IMR-90 (cell line): ENCODE measurements around the gene KDR. TPM values are rescaled to one million over a fixed set of nuclear protein-coding genes. Genes with fewer than 3 reads are reported as not detected.
A peak's percentile ranks its signal among the peaks of the same experiment; 100 is the strongest.

Experiments
- ATAC-seq: fragments of 200-7000 bp; cut with Tn5 transposase; 2 replicates; pipeline ENCODE4 v1.9.1; 2020; ENCODE audit warnings: low read depth, mild to moderate bottlenecking, moderate library complexity
- Bru-seq: library from RNA; stranded (reverse); fragments of 400-500 nt; gene quantifications from one replicate; lab custom pipeline; 2021; lab: Mats Ljungman, UMichigan
- BruChase-seq, 2 experiments: library from RNA; stranded (reverse); fragments of 400-500 nt; gene quantifications; one replicate each; lab custom pipeline; 2021; lab: Mats Ljungman, UMichigan
- BruUV-seq: library from RNA; stranded (reverse); fragments of 400-500 nt; replicated peaks from 2 replicates; lab custom pipeline; 2021; lab: Mats Ljungman, UMichigan
- CTCF ChIA-PET: fragments of 300-600 bp; formaldehyde crosslinking; extraction: SDS; loops from one replicate; lab custom pipeline; 2021; ENCODE audit warnings: antibody characterized with exemption; lab: Yijun Ruan, JAX
- POLR2A ChIA-PET: fragments of 300-600 bp; sonication (Branson Sonifier 250); formaldehyde crosslinking; loops from one replicate; lab custom pipeline; 2022; ENCODE audit warnings: antibody characterized with exemption; ENCODE audit not compliant: unreplicated experiment; lab: Charles Lee
- DNase-seq: peaks from one replicate; pipeline ENCODE4 v3.0.0; 2013
- H2AFZ ChIP-seq: replicated peaks from 2 replicates; pipeline ENCODE3; 2013; ENCODE audit warnings: low read length, mild to moderate bottlenecking; ENCODE audit not compliant: poor library complexity
- H2AK5ac ChIP-seq: 2 replicates; pipeline ENCODE4 v1.6.1; 2013; ENCODE audit warnings: low read depth, low read length, inconsistent platforms
- H2AK9ac ChIP-seq: replicated peaks from 2 replicates; pipeline ENCODE3; 2013; ENCODE audit warnings: mild to moderate bottlenecking, low read depth, low read length, moderate library complexity; ENCODE audit not compliant: poor library complexity
- H2BK120ac ChIP-seq: 2 replicates; pipeline ENCODE4 v1.6.1; 2013; ENCODE audit warnings: low read depth, low read length, inconsistent platforms
- H2BK15ac ChIP-seq: 3 replicates; pipeline ENCODE4 v1.6.1; 2013; ENCODE audit warnings: low read depth, low read length, inconsistent platforms
- H2BK20ac ChIP-seq: 2 replicates; pipeline ENCODE4 v1.6.1; 2013; ENCODE audit warnings: low read depth, mild to moderate bottlenecking, inconsistent platforms, low read length, moderate library complexity
- H2BK5ac ChIP-seq: 2 replicates; pipeline ENCODE4 v1.6.1; 2013; ENCODE audit warnings: mild to moderate bottlenecking, low read depth, low read length, inconsistent platforms; ENCODE audit not compliant: poor library complexity, severe bottlenecking
- H3K14ac ChIP-seq: replicated peaks from 2 replicates; pipeline ENCODE4 v1.6.1; 2013; ENCODE audit warnings: low read depth, low read length, inconsistent platforms
- H3K18ac ChIP-seq: 2 replicates; pipeline ENCODE4 v1.6.1; 2013; ENCODE audit warnings: low read depth, low read length, control low read depth
- H3K23ac ChIP-seq: 2 replicates; pipeline ENCODE4 v1.6.1; 2013; ENCODE audit warnings: low read depth, low read length, inconsistent platforms
- H3K27ac ChIP-seq: 2 replicates; pipeline ENCODE4 v1.5.1; 2013; ENCODE audit warnings: mild to moderate bottlenecking, control low read depth, low read length; ENCODE audit not compliant: insufficient read depth
- H3K27me3 ChIP-seq: 2 replicates; pipeline ENCODE4 v1.6.1; 2013; ENCODE audit warnings: low read length; ENCODE audit not compliant: control insufficient read depth, insufficient read depth
- H3K36me3 ChIP-seq: 2 replicates; pipeline ENCODE4 v1.6.1; 2013; ENCODE audit warnings: low read length, mixed read lengths; ENCODE audit not compliant: control insufficient read depth, insufficient read depth
- H3K4ac ChIP-seq: 2 replicates; pipeline ENCODE4 v1.6.1; 2013; ENCODE audit warnings: low read depth, low read length, inconsistent platforms
- H3K4me1 ChIP-seq: 2 replicates; pipeline ENCODE4 v1.6.1; 2013; ENCODE audit warnings: low read length, mixed read lengths; ENCODE audit not compliant: control insufficient read depth, insufficient read depth
- H3K4me2 ChIP-seq: 2 replicates; pipeline ENCODE4 v1.6.1; 2013; ENCODE audit warnings: low read depth, mild to moderate bottlenecking, control low read depth, low read length, moderate library complexity
- H3K4me3 ChIP-seq: 2 replicates; pipeline ENCODE4 v1.5.1; 2013; ENCODE audit warnings: low read depth, mild to moderate bottlenecking, control low read depth, low read length, moderate library complexity; ENCODE audit not compliant: insufficient read depth
- H3K56ac ChIP-seq: 2 replicates; pipeline ENCODE4 v1.6.1; 2013; ENCODE audit warnings: low read length, inconsistent platforms; ENCODE audit not compliant: insufficient read depth; ENCODE audit errors: extremely low read depth
- H3K79me1 ChIP-seq, 2 experiments: 2 replicates each; pipeline ENCODE4 v1.6.1; 2013; ENCODE audit warnings: low read length in 2 of 2, inconsistent platforms in 1 of 2, low read depth in 1 of 2
- H3K9ac ChIP-seq: 2 replicates; pipeline ENCODE4 v1.6.1; 2013; ENCODE audit warnings: low read depth, low read length, control low read depth
- H3K9me1 ChIP-seq: 2 replicates; pipeline ENCODE4 v1.6.1; 2013; ENCODE audit warnings: low read length, inconsistent platforms; ENCODE audit not compliant: insufficient read depth
- H3K9me3 ChIP-seq: 2 replicates; pipeline ENCODE4 v1.6.1; 2013; ENCODE audit warnings: low read length; ENCODE audit not compliant: control insufficient read depth, insufficient read depth
- H4K20me1 ChIP-seq: 2 replicates; pipeline ENCODE4 v1.6.1; 2013; ENCODE audit warnings: low read length, inconsistent platforms; ENCODE audit not compliant: insufficient read depth
- H4K5ac ChIP-seq: 2 replicates; pipeline ENCODE4 v1.6.1; 2013; ENCODE audit warnings: mild to moderate bottlenecking, low read depth, low read length, control low read depth
- H4K8ac ChIP-seq, 2 experiments: 2 replicates each; pipeline ENCODE4 v1.6.1; 2013; ENCODE audit warnings: low read depth in 2 of 2, low read length in 2 of 2, control low read depth in 1 of 2, inconsistent platforms in 1 of 2
- H4K91ac ChIP-seq: 2 replicates; pipeline ENCODE4 v1.6.1; 2013; ENCODE audit warnings: low read depth, low read length, inconsistent platforms; ENCODE audit not compliant: insufficient read depth
- BHLHE40 ChIP-seq: fragments of 150-350 bp; IDR thresholded peaks from 2 replicates; pipeline ENCODE4 v1.6.1; 2016; ENCODE audit warnings: mild to moderate bottlenecking, low read depth, low read length
- FOS ChIP-seq: fragments of 150-350 bp; IDR thresholded peaks from 2 replicates; pipeline ENCODE4 v1.6.1; 2016; ENCODE audit warnings: low read depth, low read length
- MAFK ChIP-seq: IDR thresholded peaks from 2 replicates; pipeline ENCODE4 v1.6.1; 2012; ENCODE audit warnings: low read depth, low read length, improper control_type of control experiment
- MAZ ChIP-seq: IDR thresholded peaks from 2 replicates; pipeline ENCODE4 v1.6.1; 2012; ENCODE audit warnings: low read depth, mild to moderate bottlenecking, low read length, improper control_type of control experiment, moderate library complexity, borderline replicate concordance
- NFE2L2 ChIP-seq: fragments of 150-350 bp; IDR thresholded peaks from 2 replicates; pipeline ENCODE4 v1.6.1; 2016; ENCODE audit warnings: low read depth, mild to moderate bottlenecking, low read length
- POLR2A ChIP-seq: IDR thresholded peaks from 2 replicates; pipeline ENCODE4 v1.6.1; 2012; ENCODE audit warnings: mild to moderate bottlenecking, low read depth, low read length
- USF2 ChIP-seq: fragments of 150-350 bp; IDR thresholded peaks from 2 replicates; pipeline ENCODE4 v1.6.1; 2017; ENCODE audit warnings: mild to moderate bottlenecking, antibody characterized with exemption, low read length, low read depth
- WGBS, 2 experiments: methylation state at CpG; one replicate each; pipeline versions ENCODE4 v1.1.5 to v1.1.7; 2013; ENCODE audit warnings: missing lambda C conversion rate in 2 of 2; ENCODE audit not compliant: insufficient read length in 1 of 2; ENCODE audit errors: extremely low coverage in 2 of 2; 5-methylcytosine and 5-hydroxymethylcytosine counted together
- dilution Hi-C: fragments of 300-500 bp; cut with HindIII; formaldehyde crosslinking; loops from one replicate; pipeline ENCODE4 v1.14.3; 2018; ENCODE audit warnings: low sequenced_read_pairs; ENCODE audit not compliant: unreplicated experiment
- in situ Hi-C: fragments of 300-500 bp; cut with MboI; formaldehyde crosslinking; loops from 3 replicates; pipeline ENCODE4 v1.14.3; 2019; ENCODE audit warnings: low sequenced_read_pairs, inconsistent platforms, mixed read lengths
- intact Hi-C: fragments of 100-400 bp; cut with micrococcal nuclease; formaldehyde crosslinking; loops from 2 replicates; pipeline ENCODE4 v1.10.0; 2022
- long read RNA-seq: library from polyadenylated mRNA; unstranded; transcript quantifications from one replicate; pipeline ENCODE4 v2.0.0, GENCODE V29; 2021; ENCODE audit not compliant: unreplicated experiment
- polyA plus RNA-seq, 3 experiments: library from polyadenylated mRNA; depleted of rRNA; stranded (reverse); fragments of >200 nt; gene quantifications; 2 replicates each; pipeline ENCODE4 v1.2.3, GENCODE V29; 2012; ENCODE audit warnings: low replicate concordance in 1 of 3
- total RNA-seq: library from RNA; depleted of rRNA; stranded (reverse); fragments of >200 nt; gene quantifications from 2 replicates; pipeline ENCODE4 v1.2.3, GENCODE V29; 2012; rRNA removed

The KDR gene
- total RNA-seq, result not detected in 2 replicates
- polyA plus RNA-seq (2012; rRNA removed), result not detected in 2 replicates
- polyA plus RNA-seq (2012; cell fraction: cytosol; rRNA removed), result not detected in 2 replicates
- not detected in 2 replicates for polyA plus RNA-seq (2012; cell fraction: nucleus; rRNA removed; ENCODE audit: low replicate concordance)
- Bru-seq, nascent RNA, result percentile 29 among the genes with signal in this experiment
- percentile 34 among the genes with signal in this experiment for BruChase-seq, experiment 1, labeled RNA remaining after a 6-hour chase
- BruChase-seq, experiment 2, labeled RNA remaining after a 2-hour chase, result percentile 34 among the genes with signal in this experiment
- long read RNA-seq, partial matches to known transcripts, result 2 of 2 reads
- long read RNA-seq, other reads (novel, unspliced or antisense), result 0 of 2 reads

- CTCF ChIA-PET, result interaction anchor here (0.6 kb wide), 1 partner anchor 351 kb away, joined by 3 read pairs; no protein-coding TSS in a partner anchor
- no peak for DNase-seq
These were observed at the start of gene KDR for GRCh38 chr4:55125087-55125721. TSS of gene KDR (minus strand) at chr4:55125595. CDS start at chr4:55125293, 302 bp downstream.

More at GRCh38 chr4:55125087-55125721, at the start of gene KDR:
- H3K4ac ChIP-seq, result no peak within 1 kb of the TSS
- no peaks in the 10 kb centered on the region for H3K9me1 ChIP-seq
- POLR2A ChIA-PET, result no interaction called here
- H3K23ac ChIP-seq, result no peak within 1 kb of the TSS; the same call in 1 of the 2 replicates
- no peak within 1 kb of the TSS for H2BK5ac ChIP-seq
- BruUV-seq, result no TSS peak
- no peak within 1 kb of the TSS for H3K18ac ChIP-seq
- H2BK20ac ChIP-seq, result no peak within 1 kb of the TSS
- peak; percentile 94 for ATAC-seq
- H3K27ac ChIP-seq, result no peak within 1 kb of the TSS
- H3K27me3 ChIP-seq, result peaks cover 32% of the 10 kb centered on the region
- dilution Hi-C loops, result no loop called here
- H2AK9ac ChIP-seq, result peak within 1 kb of the TSS; percentile 52
- H2BK120ac ChIP-seq, result no peak within 1 kb of the TSS
- no peaks in the 10 kb centered on the region for H3K79me1 ChIP-seq
- H4K91ac ChIP-seq, result no peak within 1 kb of the TSS
- no peaks in the 10 kb centered on the region for H3K36me3 ChIP-seq
- no peaks in the 10 kb centered on the region for H3K4me1 ChIP-seq
- intact Hi-C loops, result no loop called here
- H3K4me2 ChIP-seq, result peak within 1 kb of the TSS; percentile 78
- no peaks in the 10 kb centered on the region for H4K20me1 ChIP-seq
- H3K9ac ChIP-seq, result no peak within 1 kb of the TSS
- in situ Hi-C loops, result no loop called here
- H2AFZ ChIP-seq, result peak within 1 kb of the TSS; percentile 87
- peak within 1 kb of the TSS; percentile 39 for H3K4me3 ChIP-seq
- H2AK5ac ChIP-seq, result no peak within 1 kb of the TSS
- 5% methylated on average over 11 of the region's 57 CpGs; no CpG with 5 or more reads in 1 of the 2 experiments for WGBS, 2 experiments
- no peak within 1 kb of the TSS for H4K5ac ChIP-seq
- H2BK15ac ChIP-seq, result no peak within 1 kb of the TSS
- no peak within 1 kb of the TSS for H4K8ac ChIP-seq
- H3K9me3 ChIP-seq, result no peaks in the 10 kb centered on the region
- TF ChIP-seq MAZ (no peak), USF2 (no peak), NFE2L2 (no peak), MAFK (no peak), BHLHE40 (no peak), FOS (no peak), POLR2A (no peak)
- H3K14ac ChIP-seq, result no peak within 1 kb of the TSS
- no peak within 1 kb of the TSS for H3K56ac ChIP-seq
